Uterus (tissue), 4 donors: ENCODE data around the gene ABL2. TPM values are rescaled to one million over a fixed set of nuclear protein-coding genes. Genes with fewer than 3 reads are reported as not detected.
A peak's percentile ranks its signal among the peaks of the same experiment; 100 is the strongest.
"Not testable (repeated sequence)": the region's sequence is repeated elsewhere in the genome, so short reads cannot be mapped to it uniquely, and the experiment has no call there.

ENCODE experiments used
- DNase-seq, 2 donors: peaks; one replicate each; pipeline ENCODE4 v3.0.0-alpha.2; 2019 to 2020
- H3K27ac ChIP-seq, 2 donors: fragments of 200-600 bp; sonication (generic); 1 replicate in 1 of 2; 2 replicates in 1 of 2; pipeline ENCODE4 v1.5.1; 2016 to 2018
- H3K27me3 ChIP-seq, 2 donors: fragments of 200-600 bp; sonication (generic); one replicate each; pipeline ENCODE4 v1.5.1; 2018 to 2019; ENCODE audit warnings: control low read depth in 1 of 2
- H3K36me3 ChIP-seq, 2 donors: fragments of 200-600 bp; sonication (generic); one replicate each; pipeline ENCODE4 v1.5.1; 2019; ENCODE audit warnings: control low read depth in 1 of 2
- H3K4me1 ChIP-seq, 2 donors: fragments of 200-600 bp; sonication (generic); one replicate each; pipeline ENCODE4 v1.5.1; 2018 to 2019; ENCODE audit warnings: control low read depth in 1 of 2
- H3K4me3 ChIP-seq, 2 donors: fragments of 200-600 bp; sonication (generic); 1 replicate in 1 of 2; 2 replicates in 1 of 2; pipeline ENCODE4 v1.5.1; 2018 to 2019; ENCODE audit warnings: mild to moderate bottlenecking in 1 of 2
- H3K9me3 ChIP-seq, 2 donors: fragments of 200-600 bp; sonication (generic); one replicate each; pipeline ENCODE4 v1.5.1; 2019; ENCODE audit warnings: control low read depth in 1 of 2
- POLR2A ChIP-seq, 2 donors: fragments of 450-650 bp; IDR thresholded peaks; one replicate each; pipeline ENCODE4 v1.6.1; 2016; ENCODE audit warnings: antibody characterized with exemption in 2 of 2, mild to moderate bottlenecking in 1 of 2, moderate library complexity in 1 of 2
- intact Hi-C: fragments of 100-400 bp; cut with DNase I; formaldehyde crosslinking; loops from one replicate; pipeline ENCODE4 v1.15.1; 2023; ENCODE audit warnings: low total_unique reads
- total RNA-seq, 4 donors: library from RNA; depleted of rRNA in 3 of 4; stranded (reverse); fragments of >200 nt in 3 of 4; gene quantifications; one replicate each; pipeline versions ENCODE4 v1.1.0 to v1.2.4, GENCODE V29; 2014 to 2023
- TF ChIP-seq, protein P1 (sequence below), 4 experiments: fragments of 200-600 bp in 2 of 4; fragments of 450-650 bp in 2 of 4; sonication (generic) in 2 of 4; IDR thresholded peaks; one replicate each; pipeline ENCODE4 v1.5.1; 2016 to 2019; ENCODE audit warnings: antibody characterized with exemption in 4 of 4, mild to moderate bottlenecking in 2 of 4, moderate library complexity in 1 of 4
- donor health status: DM: yes; HTN: yes; CAD: no.

ABL2 gene
- total RNA-seq, 4 donors from 2014 or later = 10.3 to 33.1 (median 15.1) TPM

- intact Hi-C loops = no loop called here
Measured at GRCh38 chr1:179178183-179178582, 51.3 kb downstream of the ABL2 start.

GRCh38 chr1:179177615-179178014 is 51.9 kb downstream of the ABL2 start:
- Histone ChIP-seq H3K4me3 (no peak overlapping the region), H3K27ac (no peak overlapping the region), H3K9me3 (no peaks in the 10 kb centered on the region), H3K36me3 (no peaks in the 10 kb centered on the region), H3K4me1 (peaks cover 0 to 9% of the 10 kb centered on the region in 2 donors), H3K27me3 (no peaks in the 10 kb centered on the region)
- no peak for TF ChIP-seq POLR2A (IDR thresholded peaks at IDR 0.05)
- TF ChIP-seq, protein P1, sequence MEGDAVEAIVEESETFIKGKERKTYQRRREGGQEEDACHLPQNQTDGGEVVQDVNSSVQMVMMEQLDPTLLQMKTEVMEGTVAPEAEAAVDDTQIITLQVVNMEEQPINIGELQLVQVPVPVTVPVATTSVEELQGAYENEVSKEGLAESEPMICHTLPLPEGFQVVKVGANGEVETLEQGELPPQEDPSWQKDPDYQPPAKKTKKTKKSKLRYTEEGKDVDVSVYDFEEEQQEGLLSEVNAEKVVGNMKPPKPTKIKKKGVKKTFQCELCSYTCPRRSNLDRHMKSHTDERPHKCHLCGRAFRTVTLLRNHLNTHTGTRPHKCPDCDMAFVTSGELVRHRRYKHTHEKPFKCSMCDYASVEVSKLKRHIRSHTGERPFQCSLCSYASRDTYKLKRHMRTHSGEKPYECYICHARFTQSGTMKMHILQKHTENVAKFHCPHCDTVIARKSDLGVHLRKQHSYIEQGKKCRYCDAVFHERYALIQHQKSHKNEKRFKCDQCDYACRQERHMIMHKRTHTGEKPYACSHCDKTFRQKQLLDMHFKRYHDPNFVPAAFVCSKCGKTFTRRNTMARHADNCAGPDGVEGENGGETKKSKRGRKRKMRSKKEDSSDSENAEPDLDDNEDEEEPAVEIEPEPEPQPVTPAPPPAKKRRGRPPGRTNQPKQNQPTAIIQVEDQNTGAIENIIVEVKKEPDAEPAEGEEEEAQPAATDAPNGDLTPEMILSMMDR (IDR thresholded peaks at IDR 0.05) = no peak
- intact Hi-C loops = no loop called here
- DNase-seq = no peak

More at GRCh38 chr1:179178183-179178582, 51.3 kb downstream of the ABL2 start:
- Histone ChIP-seq H3K36me3 (no peaks in the 10 kb centered on the region), H3K27ac (no peak overlapping the region), H3K4me1 (peaks cover 0 to 9% of the 10 kb centered on the region in 2 donors), H3K27me3 (no peaks in the 10 kb centered on the region), H3K9me3 (no peaks in the 10 kb centered on the region), H3K4me3 (no peak overlapping the region)
- no peak for DNase-seq
- no peak for TF ChIP-seq POLR2A (IDR thresholded peaks at IDR 0.05)
- TF ChIP-seq, protein P1 (IDR thresholded peaks at IDR 0.05) = no peak

DNA sequence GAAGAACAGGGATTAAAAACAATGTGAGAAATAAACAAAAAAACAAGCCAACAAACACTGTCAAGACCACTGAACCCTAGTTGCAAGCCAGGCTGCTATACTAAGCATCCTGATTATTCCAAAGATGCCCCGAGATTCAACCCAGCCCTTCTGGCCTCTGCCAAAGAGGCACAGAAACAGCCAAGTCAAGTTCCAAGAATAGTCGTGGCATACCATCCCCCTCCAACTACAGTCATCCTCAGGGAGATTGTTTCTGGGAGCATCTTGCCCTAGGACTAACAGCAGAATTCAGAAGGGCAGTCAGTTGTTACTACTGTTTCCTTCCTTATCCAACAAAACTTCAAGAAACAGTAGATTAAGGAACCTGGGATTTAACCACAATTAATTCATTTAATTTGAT is 52.3 kb downstream of the ABL2 start:
- Histone ChIP-seq H3K27me3 (no peaks in the 10 kb centered on the region), H3K36me3 (no peaks in the 10 kb centered on the region), H3K4me1 (peaks cover 0 to 9% of the 10 kb centered on the region in 2 donors), H3K4me3 (no peak overlapping the region), H3K27ac (no peak overlapping the region), H3K9me3 (no peaks in the 10 kb centered on the region)
- intact Hi-C loops = no loop called here
- DNase-seq = no peak
- no peak for TF ChIP-seq POLR2A (IDR thresholded peaks at IDR 0.05)
- TF ChIP-seq, protein P1 (IDR thresholded peaks at IDR 0.05) = no peak

DNA sequence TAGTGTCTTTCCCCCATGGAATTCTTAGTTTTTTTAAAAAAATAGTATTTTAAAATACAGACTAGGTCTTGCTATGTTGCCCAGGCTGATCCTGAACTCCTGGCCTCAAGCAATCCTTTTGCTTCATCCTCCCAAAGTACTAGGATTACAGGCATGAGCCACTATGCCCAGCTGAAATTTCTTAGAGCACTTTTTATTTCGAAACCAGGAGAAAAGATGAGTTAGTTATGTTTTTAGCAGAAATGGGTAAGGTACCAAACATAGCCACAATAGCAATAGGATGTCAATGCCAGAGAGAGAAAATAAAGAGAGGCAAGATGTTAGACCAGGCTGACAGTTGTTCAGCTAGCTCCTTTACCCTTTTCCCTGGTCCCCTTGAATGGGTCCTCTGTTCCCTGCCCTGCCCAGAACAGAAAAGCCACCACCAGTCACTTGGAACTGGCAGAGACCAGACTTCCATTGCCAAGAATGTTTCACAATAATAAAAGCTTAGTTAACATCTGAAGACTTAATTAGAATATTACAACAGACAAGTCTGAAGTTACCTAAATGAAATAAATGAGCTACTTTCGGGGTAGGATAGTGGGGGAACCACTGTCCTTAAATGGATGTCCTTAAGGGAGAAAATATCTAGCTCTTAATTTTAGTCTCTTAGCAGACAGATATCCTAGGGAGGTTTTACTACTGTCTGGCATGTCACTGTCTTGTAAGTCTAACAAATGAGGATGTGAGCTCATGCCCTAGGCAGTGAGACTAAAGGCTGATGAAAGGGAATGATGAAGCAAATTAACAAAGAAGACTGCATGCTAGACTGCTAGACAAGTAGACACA is 54.3 kb downstream of the ABL2 start:
- Histone ChIP-seq H3K9me3 (no peaks in the 10 kb centered on the region), H3K27ac (peak overlapping the region in 1 of 2 donors; percentile 18), H3K27me3 (no peaks in the 10 kb centered on the region), H3K36me3 (no peaks in the 10 kb centered on the region), H3K4me1 (peaks cover 0 to 9% of the 10 kb centered on the region in 2 donors), H3K4me3 (no peak overlapping the region)
- no peak for DNase-seq
- intact Hi-C loops = no loop called here
- no peak for TF ChIP-seq POLR2A (IDR thresholded peaks at IDR 0.05)
- TF ChIP-seq, protein P1 (IDR thresholded peaks at IDR 0.05) = no peak

DNA sequence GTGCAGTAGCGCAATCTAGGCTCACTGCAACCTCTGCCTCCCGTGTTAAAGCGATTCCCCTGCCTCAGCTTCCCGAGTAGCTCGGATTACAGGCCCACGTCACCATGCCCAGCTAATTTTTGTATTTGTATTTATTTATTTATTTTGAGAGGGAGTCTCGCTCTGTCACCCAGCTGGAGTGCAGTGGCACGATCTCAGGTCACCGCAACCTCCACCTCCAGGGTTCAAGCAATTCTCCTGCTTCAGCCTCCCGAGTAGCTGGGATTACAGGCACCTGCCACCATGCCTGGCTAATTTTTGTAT is 59.1 kb downstream of the ABL2 start:
- H3K36me3 ChIP-seq, H3K4me1 ChIP-seq, DNase-seq, H3K27me3 ChIP-seq, H3K4me3 ChIP-seq, H3K9me3 ChIP-seq, intact Hi-C loops: not testable (repeated sequence)
- H3K27ac ChIP-seq = peak overlapping the region; percentile 4 to 56
